Kidney epithelial cell (primary cell): ENCODE measurements around the gene CIT. TPM values are rescaled to one million over a fixed set of nuclear protein-coding genes. Genes with fewer than 3 reads are reported as not detected.

Experiments used
- DNase-seq: peaks from one replicate; pipeline ENCODE4 v3.0.0-alpha.2; 2010; ENCODE audit warnings: low read depth
- H3K27me3 ChIP-seq: 2 replicates; pipeline ENCODE4 v1.6.0; 2011; ENCODE audit warnings: low read length; ENCODE audit not compliant: control insufficient read depth, insufficient read depth
- H3K36me3 ChIP-seq: 2 replicates; pipeline ENCODE4 v1.5.1; 2011; ENCODE audit warnings: low read length; ENCODE audit not compliant: control insufficient read depth, insufficient read depth
- H3K4me3 ChIP-seq: 2 replicates; pipeline ENCODE4 v1.5.1; 2011; ENCODE audit warnings: low read depth, mild to moderate bottlenecking, control low read depth, low read length
- total RNA-seq: library from RNA; depleted of rRNA; stranded (reverse); fragments of >200 nt; gene quantifications from 2 replicates; pipeline ENCODE4 v1.2.3, GENCODE V29; 2015
- TF ChIP-seq, protein P1 (sequence below): IDR thresholded peaks from 2 replicates; pipeline ENCODE4 v1.5.1; 2011; ENCODE audit warnings: mild to moderate bottlenecking, moderate library complexity, low read length, control low read depth, inconsistent platforms; ENCODE audit not compliant: insufficient read depth, poor library complexity, severe bottlenecking

CIT gene
- total RNA-seq, 1 donor from 2014 or later = 4.3 TPM

DNA sequence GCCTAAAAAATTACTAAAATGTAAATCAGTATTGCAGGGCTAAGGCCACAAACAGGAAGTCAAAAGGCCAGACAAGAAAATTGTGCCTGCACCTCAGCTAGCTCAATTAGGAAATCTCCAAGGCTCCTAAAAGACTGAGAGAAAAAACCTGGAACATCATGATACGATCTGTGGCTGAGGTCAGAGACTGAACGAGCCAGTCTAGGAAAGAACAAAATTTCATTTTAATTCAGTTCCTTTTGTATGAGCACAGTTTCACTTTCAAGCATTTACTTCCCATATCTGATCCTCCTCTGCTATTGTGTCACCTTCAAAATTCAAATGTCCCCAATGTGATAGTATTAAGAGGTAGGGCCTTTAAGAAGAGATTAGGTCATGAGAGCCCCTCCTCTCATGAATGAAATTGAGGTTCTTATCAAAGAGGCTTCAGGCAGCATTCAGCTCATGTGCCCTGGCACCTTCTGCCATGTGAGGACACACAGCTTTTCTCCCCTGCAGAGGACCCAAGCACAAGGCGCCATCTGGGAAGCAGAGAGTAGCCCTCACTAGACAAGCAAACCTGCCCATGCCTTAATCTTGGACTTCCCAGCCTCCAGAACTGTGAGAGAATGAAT, 194.4 kb downstream of the CIT start:
- H3K27me3 ChIP-seq = no peaks in the 10 kb centered on the region
- no peak overlapping the region for H3K4me3 ChIP-seq
- DNase-seq = no peak
- TF ChIP-seq, protein P1, sequence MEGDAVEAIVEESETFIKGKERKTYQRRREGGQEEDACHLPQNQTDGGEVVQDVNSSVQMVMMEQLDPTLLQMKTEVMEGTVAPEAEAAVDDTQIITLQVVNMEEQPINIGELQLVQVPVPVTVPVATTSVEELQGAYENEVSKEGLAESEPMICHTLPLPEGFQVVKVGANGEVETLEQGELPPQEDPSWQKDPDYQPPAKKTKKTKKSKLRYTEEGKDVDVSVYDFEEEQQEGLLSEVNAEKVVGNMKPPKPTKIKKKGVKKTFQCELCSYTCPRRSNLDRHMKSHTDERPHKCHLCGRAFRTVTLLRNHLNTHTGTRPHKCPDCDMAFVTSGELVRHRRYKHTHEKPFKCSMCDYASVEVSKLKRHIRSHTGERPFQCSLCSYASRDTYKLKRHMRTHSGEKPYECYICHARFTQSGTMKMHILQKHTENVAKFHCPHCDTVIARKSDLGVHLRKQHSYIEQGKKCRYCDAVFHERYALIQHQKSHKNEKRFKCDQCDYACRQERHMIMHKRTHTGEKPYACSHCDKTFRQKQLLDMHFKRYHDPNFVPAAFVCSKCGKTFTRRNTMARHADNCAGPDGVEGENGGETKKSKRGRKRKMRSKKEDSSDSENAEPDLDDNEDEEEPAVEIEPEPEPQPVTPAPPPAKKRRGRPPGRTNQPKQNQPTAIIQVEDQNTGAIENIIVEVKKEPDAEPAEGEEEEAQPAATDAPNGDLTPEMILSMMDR = no peak
- H3K36me3 ChIP-seq = peaks cover 5% of the 10 kb centered on the region

DNA sequence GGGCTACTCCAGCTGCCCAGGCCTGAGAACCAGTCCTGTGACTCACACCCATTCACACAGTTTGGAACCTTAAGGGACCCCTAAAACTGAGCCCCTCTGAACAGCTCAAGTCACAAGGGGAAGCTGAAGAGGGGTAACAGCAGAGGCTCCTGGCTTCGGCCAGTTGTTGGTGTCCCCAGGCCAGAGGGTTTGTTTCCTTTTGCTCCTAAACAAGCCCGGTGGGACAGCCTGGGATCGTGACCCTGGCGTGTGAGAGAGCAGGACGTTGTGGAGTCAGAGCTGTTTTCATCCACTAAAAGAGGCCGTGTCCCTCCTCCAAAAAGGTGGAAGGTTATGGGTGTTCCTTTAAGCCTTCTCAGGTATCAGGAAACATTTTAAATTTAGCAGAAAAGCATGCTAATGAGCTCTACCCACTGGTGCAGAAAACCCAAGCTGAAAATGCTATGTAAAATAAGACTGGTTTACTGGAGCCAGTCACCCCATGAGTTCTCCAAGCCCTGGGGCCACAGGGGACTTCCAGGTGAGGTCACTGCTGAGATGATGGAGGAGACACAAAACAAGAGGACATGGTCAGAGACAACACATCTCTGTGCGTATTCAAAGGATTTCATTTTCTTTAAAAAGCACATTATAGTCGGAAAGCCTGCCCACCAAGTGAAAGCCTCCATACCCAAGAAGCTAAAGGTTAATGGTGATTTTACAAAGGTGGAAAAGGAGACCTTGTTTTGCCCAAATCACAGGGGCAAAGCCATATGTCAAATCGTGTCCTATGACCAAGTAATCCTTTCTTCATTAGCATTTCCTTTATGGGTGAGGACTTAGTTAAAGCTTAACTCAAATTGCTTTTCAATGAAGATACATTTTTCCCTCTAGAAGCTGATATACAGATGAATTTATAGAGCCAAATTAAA, 195.1 kb downstream of the CIT start:
- no peak overlapping the region for H3K4me3 ChIP-seq
- DNase-seq = no peak
- TF ChIP-seq, protein P1 = no peak
- H3K27me3 ChIP-seq = no peaks in the 10 kb centered on the region
- peaks cover 8% of the 10 kb centered on the region for H3K36me3 ChIP-seq

DNA sequence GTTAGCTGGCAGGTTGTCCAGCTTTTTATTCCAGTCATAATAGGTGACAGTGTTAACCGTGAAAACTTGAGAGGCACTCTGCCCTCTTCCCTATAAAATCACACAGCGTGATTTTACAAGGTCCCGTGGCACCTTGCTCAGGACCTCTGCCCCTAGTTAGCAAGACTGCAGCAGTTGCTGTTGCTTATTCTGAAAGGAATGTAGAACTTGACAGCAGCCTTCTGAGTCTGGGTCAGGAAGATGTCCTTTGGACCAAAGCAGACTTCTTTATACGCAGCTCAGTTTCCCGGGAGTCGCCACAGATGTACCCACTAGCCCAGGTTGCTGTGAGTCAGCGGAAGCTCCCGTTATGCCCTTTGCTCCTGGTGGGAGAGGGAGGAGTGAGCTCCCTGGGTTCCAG, 196.0 kb downstream of the CIT start:
- H3K36me3 ChIP-seq = peaks cover 8% of the 10 kb centered on the region
- no peak for DNase-seq
- TF ChIP-seq, protein P1 = no peak
- no peaks in the 10 kb centered on the region for H3K27me3 ChIP-seq
- H3K4me3 ChIP-seq = no peak overlapping the region

DNA sequence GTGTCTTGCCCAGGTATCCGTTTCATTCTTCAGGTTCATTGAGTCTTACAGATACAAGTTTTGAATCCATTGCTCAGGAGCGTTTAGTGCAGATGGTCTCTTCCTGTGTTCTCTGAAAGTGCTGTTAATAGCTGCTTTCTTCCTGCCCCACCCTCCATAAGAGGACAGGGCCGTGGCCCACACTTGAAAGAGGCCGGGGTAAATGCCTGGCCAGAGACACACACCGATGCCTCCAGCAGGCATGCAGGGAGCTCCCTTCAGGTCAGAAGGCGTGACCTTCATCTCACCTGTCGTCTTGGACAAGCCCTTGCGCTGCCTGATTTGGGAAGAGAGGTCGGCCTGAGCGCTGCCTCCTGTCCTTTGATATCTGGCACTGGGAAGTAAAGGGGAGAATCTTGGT, 197.6 kb downstream of the CIT start:
- TF ChIP-seq, protein P1 = no peak
- H3K4me3 ChIP-seq = no peak overlapping the region
- H3K36me3 ChIP-seq = peaks cover 10% of the 10 kb centered on the region
- no peaks in the 10 kb centered on the region for H3K27me3 ChIP-seq
- no peak for DNase-seq

DNA sequence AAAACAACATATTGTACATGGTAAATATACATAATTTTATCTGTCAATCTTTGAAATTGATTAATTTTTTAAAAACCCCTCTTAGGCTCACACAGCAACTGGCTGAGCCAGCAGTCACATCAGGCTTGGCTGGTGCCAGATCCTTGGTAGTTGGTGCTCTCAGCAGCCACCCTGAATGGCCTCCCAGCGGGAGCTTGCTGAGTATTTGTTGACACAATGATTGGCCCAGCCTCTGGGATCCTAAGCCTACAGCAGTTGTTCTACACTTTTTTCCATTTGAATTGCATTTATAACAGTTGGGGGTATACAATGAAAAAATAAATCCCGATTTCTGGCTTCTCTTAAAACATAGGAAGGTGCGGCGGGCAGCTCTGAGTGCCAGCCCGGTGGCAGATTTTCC, 198.0 kb downstream of the CIT start:
- DNase-seq = no peak
- Histone ChIP-seq H3K27me3 (no peaks in the 10 kb centered on the region), H3K4me3 (no peak overlapping the region), H3K36me3 (peaks cover 10% of the 10 kb centered on the region)
- TF ChIP-seq, protein P1 = no peak
